ENCODE data around the gene CCDC6. TPM values are rescaled to one million over a fixed set of nuclear protein-coding genes. Genes with fewer than 3 reads are reported as not detected.
"Not testable (repeated sequence)": the region's sequence is repeated elsewhere in the genome, so short reads cannot be mapped to it uniquely, and the experiment has no call there.

The CCDC6 gene
- total RNA-seq, 1 experiment from 2014 or later: 116 TPM

- TF ChIP-seq, protein P1, sequence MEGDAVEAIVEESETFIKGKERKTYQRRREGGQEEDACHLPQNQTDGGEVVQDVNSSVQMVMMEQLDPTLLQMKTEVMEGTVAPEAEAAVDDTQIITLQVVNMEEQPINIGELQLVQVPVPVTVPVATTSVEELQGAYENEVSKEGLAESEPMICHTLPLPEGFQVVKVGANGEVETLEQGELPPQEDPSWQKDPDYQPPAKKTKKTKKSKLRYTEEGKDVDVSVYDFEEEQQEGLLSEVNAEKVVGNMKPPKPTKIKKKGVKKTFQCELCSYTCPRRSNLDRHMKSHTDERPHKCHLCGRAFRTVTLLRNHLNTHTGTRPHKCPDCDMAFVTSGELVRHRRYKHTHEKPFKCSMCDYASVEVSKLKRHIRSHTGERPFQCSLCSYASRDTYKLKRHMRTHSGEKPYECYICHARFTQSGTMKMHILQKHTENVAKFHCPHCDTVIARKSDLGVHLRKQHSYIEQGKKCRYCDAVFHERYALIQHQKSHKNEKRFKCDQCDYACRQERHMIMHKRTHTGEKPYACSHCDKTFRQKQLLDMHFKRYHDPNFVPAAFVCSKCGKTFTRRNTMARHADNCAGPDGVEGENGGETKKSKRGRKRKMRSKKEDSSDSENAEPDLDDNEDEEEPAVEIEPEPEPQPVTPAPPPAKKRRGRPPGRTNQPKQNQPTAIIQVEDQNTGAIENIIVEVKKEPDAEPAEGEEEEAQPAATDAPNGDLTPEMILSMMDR (IDR thresholded peaks at IDR 0.05; ENCODE audit: insufficient read depth in 1 of 2, low read depth in 1 of 2, low read length in 1 of 2, severe bottlenecking in 1 of 2, unreplicated experiment in 1 of 2): no peak
- H3K27ac Mint-ChIP-seq (ENCODE audit: unreplicated experiment): no peak overlapping the region
These were observed 156.0 kb downstream of the CCDC6 start for GRCh38 chr10:59750155-59750945.

DNA sequence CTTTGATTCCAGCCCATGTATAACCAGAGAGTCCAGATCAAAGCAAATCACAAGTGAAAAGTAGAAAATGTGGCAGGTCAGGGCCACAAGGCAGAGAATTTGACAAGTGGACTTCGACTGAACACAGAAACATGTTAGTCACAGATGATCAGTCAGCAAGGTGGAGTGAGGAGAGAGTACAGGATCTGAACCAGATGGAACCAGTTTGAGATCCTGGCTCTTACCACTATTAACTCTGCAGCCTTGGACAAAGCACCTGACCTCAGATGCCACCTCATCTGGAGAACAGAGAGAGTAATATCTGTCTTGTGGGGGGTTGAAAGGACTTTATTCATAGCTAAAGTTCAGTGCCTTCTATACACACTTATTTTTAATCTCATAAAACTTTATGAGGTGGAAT lies 157.5 kb downstream of the CCDC6 start:
- intact Hi-C loops (cut with micrococcal nuclease; ENCODE audit: unreplicated experiment): no loop called here
- no peak overlapping the region for H3K4me3 ChIP-seq (ENCODE audit: low read depth, low read length)
- TF ChIP-seq, protein P1 (IDR thresholded peaks at IDR 0.05; ENCODE audit: insufficient read depth in 1 of 2, low read depth in 1 of 2, low read length in 1 of 2, severe bottlenecking in 1 of 2, unreplicated experiment in 1 of 2): no peak
- no peaks in the 10 kb centered on the region for H3K27me3 ChIP-seq (replicated peaks; ENCODE audit: control insufficient read depth, insufficient read depth, low read length)
- BruUV-seq (replicated peaks): no TSS peak
- Mint-ChIP-seq H3K27me3 (ENCODE audit: insufficient read depth, unreplicated experiment) (peaks cover 16% of the 10 kb centered on the region), H3K4me3 (ENCODE audit: unreplicated experiment) (no peak overlapping the region), H3K36me3 (ENCODE audit: insufficient read depth, unreplicated experiment) (no peaks in the 10 kb centered on the region), H3K4me1 (ENCODE audit: low read depth, unreplicated experiment) (no peaks in the 10 kb centered on the region), H3K9me3 (ENCODE audit: unreplicated experiment) (peaks cover 10% of the 10 kb centered on the region), H3K27ac (ENCODE audit: unreplicated experiment) (no peak overlapping the region)
- CTCF ChIA-PET: interaction anchor here (0.7 kb wide), 1 partner anchor 179 kb away, joined by 3 read pairs; no protein-coding TSS in a partner anchor
- POLR2A ChIA-PET: no interaction called here
- no peak for DNase-seq
- H3K9me3 ChIP-seq: no peaks in the 10 kb centered on the region; the same call in 1 of the 2 replicates
- no peaks in the 10 kb centered on the region for H3K36me3 ChIP-seq (ENCODE audit: control insufficient read depth, insufficient read depth, low read length)
- no peaks in the 10 kb centered on the region for H3K4me1 ChIP-seq

More at GRCh38 chr10:59750155-59750945, 156.0 kb downstream of the CCDC6 start:
- no peaks in the 10 kb centered on the region for H3K36me3 ChIP-seq (ENCODE audit: control insufficient read depth, insufficient read depth, low read length)
- no peak for DNase-seq
- no peak overlapping the region for H3K4me3 Mint-ChIP-seq (ENCODE audit: unreplicated experiment)
- H3K27me3 Mint-ChIP-seq (ENCODE audit: insufficient read depth, unreplicated experiment): peaks cover 16% of the 10 kb centered on the region
- no peak overlapping the region for H3K4me3 ChIP-seq (ENCODE audit: low read depth, low read length)
- H3K4me1 ChIP-seq: no peaks in the 10 kb centered on the region
- CTCF ChIA-PET: no interaction called here
- no peaks in the 10 kb centered on the region for H3K4me1 Mint-ChIP-seq (ENCODE audit: low read depth, unreplicated experiment)
- no peaks in the 10 kb centered on the region for H3K36me3 Mint-ChIP-seq (ENCODE audit: insufficient read depth, unreplicated experiment)
- POLR2A ChIA-PET: no interaction called here
- no peaks in the 10 kb centered on the region; the same call in 1 of the 2 replicates for H3K9me3 ChIP-seq
- intact Hi-C loops (cut with micrococcal nuclease; ENCODE audit: unreplicated experiment): no loop called here
- peaks cover 10% of the 10 kb centered on the region for H3K9me3 Mint-ChIP-seq (ENCODE audit: unreplicated experiment)
- BruUV-seq (replicated peaks): no TSS peak
- H3K27me3 ChIP-seq (replicated peaks; ENCODE audit: control insufficient read depth, insufficient read depth, low read length): no peaks in the 10 kb centered on the region

DNA sequence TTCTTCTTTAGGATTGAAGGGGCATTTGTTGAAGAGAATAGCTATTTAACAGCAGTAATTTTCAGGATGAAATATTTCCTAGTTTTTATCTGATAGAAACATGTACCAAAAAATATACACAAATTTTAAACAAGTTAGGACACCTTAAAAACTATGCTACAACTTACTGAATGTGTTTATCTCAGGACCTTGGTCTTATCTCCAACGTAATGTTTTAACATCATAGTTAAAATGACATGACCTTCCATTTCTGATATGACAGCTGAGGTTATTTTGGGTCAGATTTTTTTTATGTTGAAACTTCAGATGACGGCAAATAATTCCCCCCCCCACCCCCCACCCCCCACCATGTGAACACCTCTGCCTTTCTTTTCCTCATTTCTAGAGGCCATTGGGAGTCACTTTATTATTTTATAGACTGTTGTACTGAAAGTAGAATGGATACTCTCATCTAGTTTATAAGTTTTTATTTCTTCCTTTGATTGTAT lies 161.1 kb downstream of the CCDC6 start:
- Histone ChIP-seq H3K4me1 (no peaks in the 10 kb centered on the region), H3K4me3 (ENCODE audit: low read depth, low read length) (no peak overlapping the region), H3K36me3 (ENCODE audit: control insufficient read depth, insufficient read depth, low read length) (no peaks in the 10 kb centered on the region), H3K27me3 (replicated peaks; ENCODE audit: control insufficient read depth, insufficient read depth, low read length) (no peaks in the 10 kb centered on the region), H3K9me3 (peaks cover 3% of the 10 kb centered on the region)
- no peak for DNase-seq
- TF ChIP-seq, protein P1 (IDR thresholded peaks at IDR 0.05; ENCODE audit: insufficient read depth in 1 of 2, low read depth in 1 of 2, low read length in 1 of 2, severe bottlenecking in 1 of 2, unreplicated experiment in 1 of 2): no peak
- no peak overlapping the region for H3K4me3 Mint-ChIP-seq (ENCODE audit: unreplicated experiment)
- no peaks in the 10 kb centered on the region for H3K4me1 Mint-ChIP-seq (ENCODE audit: low read depth, unreplicated experiment)
- ChIA-PET CTCF (no interaction called here), POLR2A (no interaction called here)
- peaks cover 10% of the 10 kb centered on the region for H3K9me3 Mint-ChIP-seq (ENCODE audit: unreplicated experiment)
- no peak overlapping the region for H3K27ac Mint-ChIP-seq (ENCODE audit: unreplicated experiment)
- intact Hi-C loops (cut with micrococcal nuclease; ENCODE audit: unreplicated experiment): no loop called here
- BruUV-seq (replicated peaks): no TSS peak
- peaks cover under 1% of the 10 kb centered on the region for H3K27me3 Mint-ChIP-seq (ENCODE audit: insufficient read depth, unreplicated experiment)
- H3K36me3 Mint-ChIP-seq (ENCODE audit: insufficient read depth, unreplicated experiment): no peaks in the 10 kb centered on the region

- H3K4me1 ChIP-seq; H3K4me3 Mint-ChIP-seq (ENCODE audit: unreplicated experiment); POLR2A ChIA-PET; intact Hi-C loops (cut with micrococcal nuclease; ENCODE audit: unreplicated experiment); H3K36me3 Mint-ChIP-seq (ENCODE audit: insufficient read depth, unreplicated experiment); H3K36me3 ChIP-seq (ENCODE audit: control insufficient read depth, insufficient read depth, low read length); H3K4me1 Mint-ChIP-seq (ENCODE audit: low read depth, unreplicated experiment); H3K27me3 Mint-ChIP-seq (ENCODE audit: insufficient read depth, unreplicated experiment); H3K4me3 ChIP-seq (ENCODE audit: low read depth, low read length); H3K27ac Mint-ChIP-seq (ENCODE audit: unreplicated experiment); H3K27me3 ChIP-seq (replicated peaks; ENCODE audit: control insufficient read depth, insufficient read depth, low read length); DNase-seq; CTCF ChIA-PET; H3K9me3 ChIP-seq; BruUV-seq (replicated peaks): not testable (repeated sequence)
- H3K9me3 Mint-ChIP-seq (ENCODE audit: unreplicated experiment): peaks cover 10% of the 10 kb centered on the region
These were observed 161.6 kb downstream of the CCDC6 start for GRCh38 chr10:59744762-59745161.

DNA sequence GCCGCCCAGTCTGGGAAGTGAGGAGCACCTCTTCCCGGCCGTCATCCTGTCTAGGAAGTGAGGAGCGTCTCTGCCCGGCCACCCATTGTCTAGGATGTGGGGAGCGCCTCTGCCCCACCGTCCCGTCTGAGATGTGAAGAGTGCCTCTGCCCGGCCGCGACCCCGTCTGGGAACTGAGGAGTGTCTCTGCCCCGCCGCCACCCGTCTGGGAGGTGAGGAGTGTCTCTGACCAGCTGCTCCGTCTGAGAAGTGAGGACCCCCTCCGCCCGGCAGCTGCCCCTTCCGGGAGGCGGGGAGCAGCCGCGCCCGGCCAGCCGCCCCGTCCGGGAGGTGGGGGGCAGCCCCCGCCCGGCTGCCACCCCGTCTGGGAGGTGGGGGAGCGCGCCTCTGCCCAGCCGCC lies 162.2 kb downstream of the CCDC6 start:
- H3K27ac Mint-ChIP-seq (ENCODE audit: unreplicated experiment); H3K36me3 ChIP-seq (ENCODE audit: control insufficient read depth, insufficient read depth, low read length): not testable (repeated sequence)

More for the DNA sequence above, 162.2 kb downstream of the CCDC6 start:
- BruUV-seq (replicated peaks); H3K36me3 Mint-ChIP-seq (ENCODE audit: insufficient read depth, unreplicated experiment); CTCF ChIA-PET; H3K4me1 ChIP-seq; intact Hi-C loops (cut with micrococcal nuclease; ENCODE audit: unreplicated experiment); H3K4me3 ChIP-seq (ENCODE audit: low read depth, low read length); POLR2A ChIA-PET; H3K27me3 Mint-ChIP-seq (ENCODE audit: insufficient read depth, unreplicated experiment); DNase-seq; H3K4me3 Mint-ChIP-seq (ENCODE audit: unreplicated experiment); H3K4me1 Mint-ChIP-seq (ENCODE audit: low read depth, unreplicated experiment); H3K27me3 ChIP-seq (replicated peaks; ENCODE audit: control insufficient read depth, insufficient read depth, low read length); H3K9me3 ChIP-seq: not testable (repeated sequence)
- peaks cover 10% of the 10 kb centered on the region for H3K9me3 Mint-ChIP-seq (ENCODE audit: unreplicated experiment)

Data from Caco-2 (cell line).